SK-N-SH (cell line): Measurements from ENCODE around the gene APBB2. TPM values are rescaled to one million over a fixed set of nuclear protein-coding genes. Genes with fewer than 3 reads are reported as not detected.
A peak's percentile ranks its signal among the peaks of the same experiment; 100 is the strongest.

Source experiments
- CTCF ChIA-PET: fragments of 300-600, 350-600 bp; formaldehyde crosslinking; extraction: SDS; loops from one replicate; lab custom pipeline; 2021; lab: Yijun Ruan, JAX
- POLR2A ChIA-PET: fragments of 350-600 bp; sonication (Branson Sonifier 250); formaldehyde crosslinking; extraction: SDS; loops from one replicate; lab custom pipeline; 2020; ENCODE audit warnings: antibody characterized with exemption, inconsistent platforms; lab: Yijun Ruan, JAX
- DNase-seq: peaks from one replicate; pipeline ENCODE4 v3.0.0; 2012
- H2AFZ ChIP-seq: fragments of 200-600 bp; sonication (generic); 2 replicates; pipeline ENCODE4 v1.8.1; 2016; ENCODE audit warnings: antibody characterized with exemption, mild to moderate bottlenecking, low read depth
- H3F3A ChIP-seq: fragments of 200-600 bp; sonication (generic); replicated peaks from 2 replicates; pipeline ENCODE3; 2016; ENCODE audit warnings: antibody characterized with exemption, mild to moderate bottlenecking; ENCODE audit not compliant: insufficient read depth
- H3K27ac ChIP-seq, 2 experiments: fragments of 200-500 bp in 1 of 2; fragments of 200-600 bp in 1 of 2; sonication (Bioruptor generic) in 1 of 2; sonication (generic), shearing (Covaris generic) in 1 of 2; 2 replicates each; pipeline versions ENCODE4 v1.5.1 to v1.6.1; 2014 to 2016; ENCODE audit warnings: low read depth in 2 of 2, inconsistent platforms in 1 of 2, low read length in 1 of 2, mild to moderate bottlenecking in 1 of 2, mixed read lengths in 1 of 2
- H3K27me3 ChIP-seq: fragments of 200-600 bp; sonication (generic), shearing (Covaris generic); 2 replicates; pipeline ENCODE4 v1.6.1; 2016; ENCODE audit warnings: mixed run types; ENCODE audit not compliant: insufficient read depth
- H3K36me3 ChIP-seq, 2 experiments: fragments of 200-500 bp in 1 of 2; fragments of 200-600 bp in 1 of 2; sonication (Bioruptor generic) in 1 of 2; sonication (generic) in 1 of 2; replicated peaks in 1 of 2; 2 replicates each; pipeline versions ENCODE3 to v1.5.1; 2014 to 2016; ENCODE audit warnings: low read length in 1 of 2, mild to moderate bottlenecking in 1 of 2; ENCODE audit not compliant: insufficient read depth in 2 of 2, control insufficient read depth in 1 of 2
- H3K4me1 ChIP-seq, 2 experiments: fragments of 200-500 bp in 1 of 2; fragments of 200-600 bp in 1 of 2; sonication (Bioruptor generic) in 1 of 2; sonication (generic), shearing (Covaris generic) in 1 of 2; 2 replicates each; pipeline versions ENCODE4 v1.5.1 to v1.6.1; 2014 to 2016; ENCODE audit warnings: low read depth in 1 of 2, low read length in 1 of 2, mixed run types in 1 of 2; ENCODE audit not compliant: insufficient read depth in 2 of 2, control insufficient read depth in 1 of 2
- H3K4me2 ChIP-seq: fragments of 200-600 bp; sonication (generic), shearing (Covaris generic); 2 replicates; pipeline ENCODE4 v1.6.1; 2017; ENCODE audit warnings: mixed run types
- H3K4me3 ChIP-seq, 2 experiments: fragments of 200-500 bp in 1 of 2; fragments of 200-600 bp in 1 of 2; sonication (Bioruptor generic) in 1 of 2; sonication (generic), shearing (Covaris generic) in 1 of 2; 2 replicates each; pipeline versions ENCODE4 v1.5.1 to v1.8.1; 2014 to 2016; ENCODE audit warnings: low read depth in 2 of 2, inconsistent platforms in 1 of 2, low read length in 1 of 2, mild to moderate bottlenecking in 1 of 2, mixed read lengths in 1 of 2, moderate library complexity in 1 of 2
- H3K79me2 ChIP-seq: fragments of 200-600 bp; sonication (generic); 2 replicates; pipeline ENCODE4 v1.8.1; 2017; ENCODE audit warnings: mild to moderate bottlenecking; ENCODE audit not compliant: insufficient read depth
- H3K9ac ChIP-seq: fragments of 200-600 bp; sonication (generic); 2 replicates; pipeline ENCODE4 v1.6.1; 2017; ENCODE audit warnings: mixed run types
- H3K9me2 ChIP-seq: fragments of 200-600 bp; sonication (generic); 2 replicates; pipeline ENCODE4 v1.6.1; 2017; ENCODE audit warnings: mixed run types
- H3K9me3 ChIP-seq: fragments of 200-600 bp; sonication (generic); 2 replicates; pipeline ENCODE4 v1.6.1; 2017; ENCODE audit warnings: mixed run types, mild to moderate bottlenecking, moderate library complexity
- H4K20me1 ChIP-seq: fragments of 200-600 bp; sonication (generic); 2 replicates; pipeline ENCODE4 v1.6.1; 2017; ENCODE audit warnings: mild to moderate bottlenecking, mixed run types; ENCODE audit not compliant: insufficient read depth
- CHD2 ChIP-seq: fragments of 150-350 bp; IDR thresholded peaks from 2 replicates; pipeline ENCODE4 v1.6.1; 2018; ENCODE audit warnings: low read length; ENCODE audit not compliant: partially characterized antibody
- CTCF ChIP-seq: fragments of 200-600 bp; sonication (generic); IDR thresholded peaks from 2 replicates; pipeline ENCODE4 v1.6.1; 2017; ENCODE audit warnings: antibody characterized with exemption, mild to moderate bottlenecking, moderate library complexity
- EZH2phosphoT487 ChIP-seq: fragments of 200-600 bp; sonication (generic); IDR thresholded peaks from 2 replicates; pipeline ENCODE4 v1.6.1; 2017; ENCODE audit warnings: low read depth, mixed run types, mild to moderate bottlenecking, antibody characterized with exemption, moderate library complexity, borderline replicate concordance
- FOSL2 ChIP-seq: IDR thresholded peaks from 2 replicates; pipeline ENCODE4 v1.4.0; 2012; ENCODE audit warnings: low read depth, mild to moderate bottlenecking, moderate library complexity, borderline replicate concordance
- MXI1 ChIP-seq: IDR thresholded peaks from 2 replicates; pipeline ENCODE4 v1.6.1; 2012; ENCODE audit warnings: mild to moderate bottlenecking, low read depth, low read length, improper control_type of control experiment
- NFIC ChIP-seq: IDR thresholded peaks from 2 replicates; pipeline ENCODE4 v1.4.0; 2012; ENCODE audit warnings: borderline replicate concordance
- POLR2AphosphoS5 ChIP-seq: IDR thresholded peaks from 2 replicates; pipeline ENCODE4 v1.6.1; 2012; ENCODE audit warnings: low read depth, low read length
- RCOR1 ChIP-seq: fragments of 150-350 bp; IDR thresholded peaks from 2 replicates; pipeline ENCODE4 v1.6.1; 2017; ENCODE audit warnings: antibody characterized with exemption, low read length
- REST ChIP-seq: IDR thresholded peaks from 2 replicates; pipeline ENCODE4 v1.6.1; 2012; ENCODE audit warnings: mild to moderate bottlenecking, low read depth, low read length, moderate library complexity
- RFX5 ChIP-seq: IDR thresholded peaks from 2 replicates; pipeline ENCODE4 v1.6.1; 2012; ENCODE audit warnings: mild to moderate bottlenecking, improper control_type of control experiment, low read length
- USF2 ChIP-seq: fragments of 150-350 bp; IDR thresholded peaks from 2 replicates; pipeline ENCODE4 v1.6.1; 2017; ENCODE audit warnings: antibody characterized with exemption, low read length, low read depth, borderline replicate concordance
- ZBTB33 ChIP-seq: IDR thresholded peaks from 2 replicates; pipeline ENCODE4 v1.4.0; 2012; ENCODE audit warnings: low read depth, borderline replicate concordance
- WGBS: methylation state at CpG from one replicate; pipeline ENCODE4 v1.1.6; 2017; ENCODE audit warnings: low lambda C conversion rate; 5-methylcytosine and 5-hydroxymethylcytosine counted together
- polyA plus RNA-seq, 3 experiments: library from polyadenylated mRNA; depleted of rRNA; stranded (reverse); fragments of >200 nt; gene quantifications; 2 replicates each; pipeline ENCODE4 v1.2.3, GENCODE V29; 2012

Gene APBB2
- polyA plus RNA-seq, 1 of the 3 experiments (the other 2 are of a cell fraction): 49.8 TPM

- Histone ChIP-seq H3K4me2 (peak overlapping the region; percentile 45; the same call in 1 of the 2 replicates), H3F3A (peaks cover 19% of the 10 kb centered on the region), H3K36me3 (no peaks in the 10 kb centered on the region), H3K27me3 (no peaks in the 10 kb centered on the region), H3K9me2 (no peaks in the 10 kb centered on the region), H3K4me3 (peak overlapping the region; percentile 12 to 85; a peak in 2 of 4 replicates), H2AFZ (no peak overlapping the region), H3K9me3 (no peaks in the 10 kb centered on the region), H3K27ac (peak overlapping the region in 1 of 2 experiments; percentile 11; a peak in 1 of 4 replicates), H3K9ac (no peak overlapping the region), H4K20me1 (no peaks in the 10 kb centered on the region; the same call in 1 of the 2 replicates), H3K4me1 (peaks cover 4 to 21% of the 10 kb centered on the region in 2 experiments; a peak in 3 of 4 replicates), H3K79me2 (peaks cover 45% of the 10 kb centered on the region)
- DNase-seq: no peak
- no peak for TF ChIP-seq USF2
- no peak for TF ChIP-seq MXI1
- TF ChIP-seq CTCF: no peak; the same call in 1 of the 2 replicates
- no peak for TF ChIP-seq NFIC
- TF ChIP-seq REST: no peak
- TF ChIP-seq EZH2phosphoT487: no peak
- TF ChIP-seq FOSL2: no peak
- no peak for TF ChIP-seq RFX5
- TF ChIP-seq RCOR1: no peak
- TF ChIP-seq CHD2: no peak
- no peak for TF ChIP-seq POLR2AphosphoS5
- TF ChIP-seq ZBTB33: no peak
- ChIA-PET CTCF (interaction anchor here (0.6 to 9.5 kb wide), 33 partner anchors 10 to 737 kb away, joined by 3 to 196 read pairs (median 3); partner anchors contain the start of gene NSUN7), POLR2A (interaction anchor here (1.1 to 4.3 kb wide), 4 partner anchors 38 to 465 kb away, joined by 3 to 67 read pairs (median 6); partner anchors contain the start of genes NSUN7 and UCHL1)
- WGBS: 31% methylated on average over 8 of the region's 8 CpGs
These were observed 444 bp upstream of the APBB2 start for GRCh38 chr4:41214825-41215146.
